Skin epidermis (tissue), 12 donors: ENCODE data around the gene INTS4.
"Not testable (repeated sequence)": the region's sequence is repeated elsewhere in the genome, so short reads cannot be mapped to it uniquely, and the experiment has no call there.

Experiments used
- H3K27ac ChIP-seq, 21 experiments: fragments of 200-600 bp; sonication (generic) in 11 of 21; one replicate each; pipeline ENCODE4 v1.5.0; 2020; ENCODE audit warnings: mild to moderate bottlenecking in 3 of 21, inconsistent platforms in 2 of 21, moderate library complexity in 2 of 21
- H3K4me3 ChIP-seq, 7 experiments: fragments of 200-600 bp; sonication (generic) in 2 of 7; one replicate each; pipeline ENCODE4 v1.5.0; 2020; ENCODE audit warnings: inconsistent platforms in 2 of 7, mild to moderate bottlenecking in 2 of 7, moderate library complexity in 1 of 7

INTS4 gene

DNA sequence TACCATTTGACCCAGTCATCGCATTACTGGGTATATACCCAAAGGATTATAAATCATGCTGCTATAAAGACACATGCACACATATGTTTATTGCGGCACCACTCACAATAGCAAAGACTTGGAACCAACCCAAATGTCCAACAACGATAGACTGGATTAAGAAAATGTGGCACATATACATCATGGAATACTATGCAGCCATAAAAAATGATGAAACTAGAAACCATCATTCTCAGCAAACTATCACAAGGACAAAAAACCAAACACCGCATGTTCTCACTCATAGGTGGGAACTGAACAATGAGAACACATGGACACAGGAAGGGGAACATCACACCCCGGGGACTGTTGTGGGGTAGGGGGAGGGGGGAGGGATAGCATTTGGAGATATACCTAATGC is 105.4 kb downstream of the INTS4 start:
- H3K27ac ChIP-seq, H3K4me3 ChIP-seq: not testable (repeated sequence)

DNA sequence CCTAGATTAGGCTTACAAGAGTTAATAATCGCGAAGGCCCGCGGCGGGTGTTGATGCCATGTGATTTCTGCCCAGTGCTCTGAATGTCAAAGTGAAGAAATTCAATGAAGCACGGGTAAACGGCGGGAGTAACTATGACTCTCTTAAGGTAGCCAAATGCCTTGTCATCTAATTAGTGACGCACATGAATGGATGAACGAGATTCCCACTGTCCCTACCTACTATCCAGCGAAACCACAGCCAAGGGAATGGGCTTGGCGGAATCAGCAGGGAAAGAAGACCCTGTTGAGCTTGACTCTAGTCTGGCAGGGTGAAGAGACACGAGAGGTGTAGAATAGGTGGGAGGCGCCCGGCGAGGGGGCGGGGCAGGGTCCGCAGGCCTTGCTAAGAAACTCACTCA is 108.1 kb downstream of the INTS4 start:
- H3K4me3 ChIP-seq: no peak overlapping the region
- H3K27ac ChIP-seq: no peak overlapping the region

DNA sequence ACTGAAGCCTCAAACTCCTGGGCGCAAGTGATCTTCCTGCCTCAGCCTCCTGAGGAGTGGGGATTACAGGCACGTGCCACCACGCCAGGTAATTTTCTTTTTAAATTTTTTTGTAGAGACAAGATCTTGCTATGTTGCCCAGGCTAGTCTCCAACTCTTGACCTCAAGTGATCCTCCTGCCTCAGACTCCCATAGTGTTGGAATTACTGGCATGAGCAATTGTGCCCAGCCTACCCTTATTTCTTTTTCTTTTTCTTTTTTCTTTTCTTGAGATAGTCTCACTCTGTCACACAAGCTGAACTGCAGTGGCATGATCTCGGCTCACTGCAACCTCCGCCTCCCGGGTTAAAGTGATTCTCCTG is 109.7 kb downstream of the INTS4 start:
- no peak overlapping the region for H3K27ac ChIP-seq
- no peak overlapping the region for H3K4me3 ChIP-seq

DNA sequence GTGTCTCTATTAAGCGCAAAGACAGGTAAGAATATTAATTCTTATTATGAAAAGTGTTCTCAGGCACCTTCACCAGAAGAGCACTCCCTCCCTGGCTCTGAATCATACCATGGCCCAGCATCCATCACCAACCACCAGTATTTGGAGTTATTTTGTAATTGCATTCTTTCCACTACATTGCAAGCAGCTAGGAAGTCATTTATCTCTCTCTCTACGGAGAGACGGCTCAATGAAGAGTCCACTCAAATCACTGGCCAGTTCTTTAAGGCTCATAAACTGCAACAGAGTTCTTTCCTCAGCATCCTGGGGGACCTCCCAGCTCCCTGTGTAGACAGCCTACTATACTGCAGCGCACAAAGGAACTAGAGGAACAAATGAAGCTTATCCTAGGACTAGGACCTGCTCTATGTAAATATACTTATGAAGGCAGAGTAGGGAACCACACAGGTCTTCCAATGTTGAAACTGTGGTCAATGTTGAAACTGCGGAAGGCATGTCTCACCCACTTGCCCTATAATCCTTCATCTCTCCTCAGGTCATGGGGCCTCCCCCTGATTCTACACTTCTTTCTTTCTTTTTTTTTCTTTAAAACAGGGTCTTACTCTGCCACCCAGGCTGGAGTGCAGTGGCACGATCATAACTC is 110.2 kb downstream of the INTS4 start:
- H3K27ac ChIP-seq: peak overlapping the region in 1 of 21 experiments; percentile 29
- H3K4me3 ChIP-seq: no peak overlapping the region

DNA sequence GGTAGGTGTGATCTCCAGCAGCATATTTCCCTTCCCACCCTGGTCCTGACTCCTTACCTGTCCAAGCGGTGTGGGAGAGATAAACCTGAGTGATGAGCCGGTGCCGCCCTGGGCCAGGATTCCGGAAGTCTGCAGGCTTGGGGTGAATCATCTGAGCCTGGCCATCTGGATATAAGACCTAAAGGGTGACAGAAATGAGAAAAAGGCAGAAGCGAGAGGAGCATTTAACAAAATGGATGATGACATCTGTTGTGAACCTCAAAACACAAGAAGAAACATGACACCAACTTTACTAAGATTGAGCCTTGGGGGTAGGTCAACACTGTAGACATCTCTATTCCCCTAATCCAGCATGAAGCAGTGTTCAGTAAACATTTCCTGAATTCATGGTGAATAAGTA is 110.7 kb downstream of the INTS4 start:
- H3K27ac ChIP-seq: peak overlapping the region in 1 of 21 experiments; percentile 29
- no peak overlapping the region for H3K4me3 ChIP-seq

DNA sequence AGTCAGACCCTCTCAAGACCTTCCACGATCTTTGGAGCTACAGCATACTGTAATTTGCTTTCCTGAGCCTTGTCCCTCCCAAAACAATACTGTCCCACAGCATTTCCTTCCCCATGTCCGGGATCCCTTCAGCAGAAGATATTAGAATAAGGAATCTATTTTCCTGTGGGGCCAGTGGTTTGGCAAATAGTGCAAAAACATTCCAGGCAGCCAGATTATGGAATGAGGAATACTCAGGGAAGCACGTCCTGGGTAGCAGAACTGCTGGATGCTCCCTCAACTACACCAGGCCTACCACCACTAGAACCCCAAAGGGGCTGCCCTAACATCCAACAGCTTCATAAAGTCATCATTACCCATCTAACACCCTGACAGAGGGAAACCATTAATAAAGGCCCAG is 112.1 kb downstream of the INTS4 start:
- Histone ChIP-seq H3K4me3 (no peak overlapping the region), H3K27ac (no peak overlapping the region)

DNA sequence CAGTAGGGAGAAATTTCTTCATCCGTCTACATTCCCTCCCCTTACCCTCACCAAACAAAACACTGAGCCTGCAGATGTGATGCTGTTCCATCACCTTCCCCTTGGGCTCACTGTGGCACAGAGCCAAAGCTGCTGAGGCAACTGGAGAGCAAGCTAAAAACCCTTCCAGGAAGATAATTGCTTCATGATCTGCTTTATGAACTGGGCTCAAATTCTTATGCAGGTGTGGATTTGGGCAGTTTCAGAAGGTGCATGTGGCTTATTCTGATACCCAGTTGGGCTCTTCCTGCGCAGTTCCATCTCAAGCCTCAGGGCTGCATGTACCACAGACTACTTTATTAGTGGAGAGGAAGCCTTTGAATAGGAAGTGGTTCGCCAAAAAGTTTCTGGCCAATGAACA is 115.2 kb downstream of the INTS4 start:
- H3K27ac ChIP-seq: peak overlapping the region in 1 of 21 experiments; percentile 42

DNA sequence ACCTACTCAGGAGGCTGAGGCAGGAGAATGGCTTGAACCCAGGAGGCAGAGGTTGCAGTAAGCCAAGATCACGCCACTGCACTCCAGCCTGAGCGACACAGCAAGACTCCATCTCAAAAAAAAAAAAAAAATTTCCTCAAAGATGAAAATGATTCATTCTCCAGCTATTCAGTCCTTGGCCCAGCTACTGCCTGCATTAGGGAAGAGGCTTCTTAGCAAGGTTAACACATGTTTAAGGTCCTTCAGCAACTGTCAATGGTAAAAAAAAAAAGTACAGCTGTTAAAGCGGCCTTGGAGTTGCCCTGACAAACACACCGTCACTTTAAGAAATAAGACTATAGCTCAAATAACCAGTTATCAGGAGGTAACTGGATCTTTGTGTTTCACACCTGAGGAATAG is 116.2 kb downstream of the INTS4 start:
- H3K27ac ChIP-seq: not testable (repeated sequence)

More for the DNA sequence above, 115.2 kb downstream of the INTS4 start:
- H3K4me3 ChIP-seq: no peak overlapping the region

DNA sequence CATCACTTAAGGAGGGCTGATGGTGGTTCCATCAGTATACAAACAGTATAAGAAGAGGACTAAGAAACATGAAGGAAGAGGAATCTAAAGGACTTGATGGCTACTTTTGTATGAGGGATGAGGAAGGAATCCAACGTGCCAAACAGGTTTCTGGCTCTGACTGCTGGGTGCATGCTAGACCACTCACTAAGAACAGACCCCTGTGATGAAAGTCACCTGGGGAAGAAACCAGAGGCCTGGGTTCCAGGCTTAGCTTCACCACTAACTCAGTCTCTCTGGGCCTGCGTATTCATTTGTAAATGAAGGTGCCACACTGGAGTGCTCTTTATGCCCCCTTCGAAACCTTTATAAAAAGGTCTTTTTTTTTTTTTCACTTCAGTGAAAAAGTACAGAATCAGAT is 118.4 kb downstream of the INTS4 start:
- H3K27ac ChIP-seq: no peak overlapping the region

More for the DNA sequence above, 116.2 kb downstream of the INTS4 start:
- not testable (repeated sequence) for H3K4me3 ChIP-seq

DNA sequence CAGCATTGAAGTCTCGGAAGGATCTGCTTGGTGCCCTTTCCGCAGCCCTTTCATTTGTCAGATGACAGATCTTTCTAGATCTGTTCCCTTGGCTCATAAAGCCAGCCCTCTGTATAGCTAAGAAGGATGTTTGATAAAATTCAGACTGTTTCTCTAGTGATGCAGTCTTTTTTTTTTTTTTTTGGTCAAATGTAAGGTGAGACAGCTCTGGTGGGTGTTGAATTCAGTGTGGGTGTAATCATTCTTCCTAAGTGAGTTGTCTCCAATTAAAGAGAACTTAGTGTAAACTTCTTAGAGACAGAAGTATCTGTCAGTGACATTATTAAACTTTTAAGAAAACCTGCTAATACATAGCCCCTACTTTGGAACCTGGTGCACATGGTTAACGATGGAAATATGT is 120.3 kb downstream of the INTS4 start:
- Histone ChIP-seq H3K27ac (no peak overlapping the region), H3K4me3 (no peak overlapping the region)

More for the DNA sequence above, 118.4 kb downstream of the INTS4 start:
- no peak overlapping the region for H3K4me3 ChIP-seq

DNA sequence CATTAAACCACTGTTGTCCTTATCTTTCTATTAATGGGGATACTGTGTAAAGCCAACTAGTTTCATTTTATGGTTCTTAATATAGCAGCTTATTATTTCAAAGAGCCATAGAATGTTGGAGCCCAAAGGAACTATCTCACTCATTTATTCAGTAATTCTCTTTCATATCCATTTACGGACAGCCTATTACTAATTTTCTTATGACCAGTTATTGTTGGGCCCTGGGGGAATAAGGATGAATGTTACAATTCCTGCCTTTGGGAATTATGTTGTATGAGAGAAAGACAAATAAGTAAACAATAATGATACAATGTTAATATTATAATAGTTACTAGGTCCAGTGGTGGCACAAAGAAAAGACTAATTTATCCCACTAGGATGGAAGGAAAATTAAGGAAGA is 121.1 kb downstream of the INTS4 start:
- no peak overlapping the region for H3K27ac ChIP-seq
- no peak overlapping the region for H3K4me3 ChIP-seq

DNA sequence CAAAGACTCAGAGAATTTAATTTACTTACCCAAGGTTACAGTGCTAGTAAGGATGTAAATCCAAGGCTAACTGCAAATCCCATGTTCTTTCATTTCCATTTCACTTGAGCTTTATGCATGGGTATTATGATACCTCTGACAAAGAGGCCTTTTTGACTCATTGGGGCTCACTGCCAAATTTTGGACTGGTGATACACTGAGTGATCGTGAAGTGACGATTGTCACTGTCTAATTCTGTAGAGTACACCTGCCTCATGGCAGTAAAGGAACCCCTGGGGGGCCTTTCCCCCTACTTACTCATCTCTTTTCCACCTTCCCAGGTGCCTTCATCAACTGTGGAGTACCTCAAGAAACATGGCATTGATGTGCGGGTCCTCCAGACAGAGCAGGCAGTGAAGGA is 122.6 kb downstream of the INTS4 start:
- Histone ChIP-seq H3K4me3 (no peak overlapping the region), H3K27ac (no peak overlapping the region)

DNA sequence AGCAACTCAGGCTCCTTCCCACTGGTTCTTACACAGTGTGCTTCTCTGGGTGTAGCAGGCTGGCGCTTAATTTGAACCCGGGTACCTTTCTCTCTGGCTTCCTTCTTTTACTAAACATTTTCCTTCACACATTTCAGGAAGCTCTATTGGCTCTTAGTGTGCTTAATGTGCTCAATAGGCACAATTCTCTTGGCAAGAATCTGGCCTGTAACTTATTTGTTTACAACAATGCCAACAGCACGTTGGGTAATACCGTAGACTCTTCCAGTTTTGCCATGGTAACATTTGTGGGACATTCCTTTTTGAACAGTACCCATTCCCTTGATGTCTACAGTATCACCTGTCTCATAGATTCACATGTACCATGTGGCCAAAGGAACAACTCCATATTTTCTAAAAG is 125.7 kb downstream of the INTS4 start:
- Histone ChIP-seq H3K27ac (no peak overlapping the region), H3K4me3 (no peak overlapping the region)

DNA sequence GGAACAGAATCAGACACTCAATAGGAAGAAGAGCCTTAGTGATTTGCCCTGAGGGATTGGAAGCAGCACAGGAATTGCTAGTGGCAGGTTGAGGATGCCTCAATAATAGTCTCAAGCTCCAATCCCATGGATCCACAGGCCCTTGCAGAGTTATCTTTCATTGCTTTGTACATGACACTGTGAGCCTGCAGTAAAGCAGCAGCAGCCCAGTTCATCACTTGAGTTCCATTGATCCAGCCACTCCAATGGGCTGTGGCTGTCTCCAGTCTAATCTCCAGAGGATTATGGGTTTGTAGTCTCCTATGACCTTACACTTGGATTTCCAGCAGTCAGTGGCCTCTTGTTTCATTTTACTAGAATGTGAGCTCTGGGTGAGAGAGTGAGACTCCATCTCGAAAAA is 128.1 kb downstream of the INTS4 start:
- Histone ChIP-seq H3K4me3 (no peak overlapping the region), H3K27ac (no peak overlapping the region)

DNA sequence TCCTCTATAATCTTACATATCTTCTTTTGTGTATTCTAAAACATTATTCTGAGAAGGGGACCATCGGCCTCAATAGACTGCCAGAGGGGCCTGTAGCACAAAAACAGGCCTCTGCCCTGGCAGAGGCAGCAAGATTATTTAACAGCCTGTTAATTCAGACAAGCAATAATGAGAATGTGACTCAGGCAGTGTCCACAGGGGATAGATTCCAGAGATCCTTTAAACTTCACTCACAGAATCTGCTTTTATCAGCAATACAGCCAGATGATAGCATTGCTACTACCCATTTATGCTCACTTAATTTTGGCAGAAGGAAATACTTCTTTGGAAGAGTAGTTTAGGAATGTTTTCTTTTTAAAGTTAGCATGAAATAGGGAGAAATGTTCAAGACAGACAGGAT is 128.7 kb downstream of the INTS4 start:
- no peak overlapping the region for H3K4me3 ChIP-seq
- no peak overlapping the region for H3K27ac ChIP-seq

DNA sequence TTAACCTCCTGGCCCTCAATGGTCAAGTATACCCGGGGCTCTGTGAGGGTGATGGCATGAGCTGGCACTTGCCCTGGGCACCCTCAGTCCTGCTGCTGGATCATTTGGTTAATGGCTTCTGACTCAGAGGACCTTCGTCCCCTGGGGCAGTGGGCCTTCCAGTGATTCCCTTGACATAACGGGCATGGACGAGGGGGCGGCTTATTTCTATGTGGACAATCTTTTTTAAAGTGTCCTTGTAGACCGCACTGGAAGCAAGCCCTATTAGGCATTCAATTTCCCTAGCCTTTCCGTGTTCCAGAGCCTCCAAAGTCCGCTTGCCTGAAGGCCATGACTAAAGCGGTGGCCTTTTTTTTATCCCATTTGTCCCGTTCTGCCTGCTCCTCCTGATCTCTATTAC is 133.0 kb downstream of the INTS4 start:
- not testable (repeated sequence) for H3K4me3 ChIP-seq, H3K27ac ChIP-seq

DNA sequence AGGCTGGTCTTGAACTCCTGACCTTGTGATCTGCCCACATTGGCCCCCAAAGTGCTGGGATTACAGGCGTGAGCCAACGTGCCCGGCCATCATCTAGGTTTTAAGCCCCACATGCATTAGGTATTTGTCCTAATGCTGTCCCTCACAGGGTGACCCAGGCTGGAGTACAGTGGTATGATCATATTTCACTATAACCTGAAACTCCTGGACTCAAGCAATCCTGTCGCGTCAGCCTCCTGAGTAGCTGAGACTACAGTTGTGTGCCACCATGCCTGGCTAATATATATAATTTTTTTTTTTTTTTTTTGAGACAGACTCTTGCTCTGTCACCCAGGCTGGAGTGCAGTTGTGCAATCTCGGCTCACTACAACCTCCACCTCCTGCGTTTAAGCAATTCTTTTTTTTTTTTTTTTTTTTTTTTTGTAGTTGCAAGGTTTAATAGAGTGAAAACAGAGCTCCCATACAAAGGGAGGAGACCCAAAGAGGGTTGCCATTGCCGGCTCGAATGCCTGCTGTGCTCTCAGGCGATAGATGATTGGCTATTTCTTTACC is 136.5 kb downstream of the INTS4 start:
- not testable (repeated sequence) for H3K4me3 ChIP-seq, H3K27ac ChIP-seq

DNA sequence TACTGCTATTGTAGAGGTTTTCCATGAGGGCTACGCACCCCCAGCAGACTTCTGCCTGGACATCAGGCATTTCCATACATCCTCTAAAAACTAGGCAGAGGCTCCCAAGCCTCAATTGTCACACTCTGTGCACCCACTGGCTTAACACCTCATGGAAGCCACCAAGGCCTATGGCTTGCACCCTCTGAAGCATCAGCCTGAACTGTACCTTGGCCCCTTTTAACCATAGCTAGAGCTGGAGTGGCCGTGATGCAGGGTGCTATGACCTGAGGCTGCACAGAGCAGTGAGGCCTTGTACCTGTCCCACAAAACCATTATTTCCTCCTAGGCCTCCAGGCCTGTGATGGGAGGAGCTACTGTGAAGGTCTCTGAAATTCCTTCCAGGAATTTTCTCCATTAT is 139.6 kb downstream of the INTS4 start:
- no peak overlapping the region for H3K27ac ChIP-seq

DNA sequence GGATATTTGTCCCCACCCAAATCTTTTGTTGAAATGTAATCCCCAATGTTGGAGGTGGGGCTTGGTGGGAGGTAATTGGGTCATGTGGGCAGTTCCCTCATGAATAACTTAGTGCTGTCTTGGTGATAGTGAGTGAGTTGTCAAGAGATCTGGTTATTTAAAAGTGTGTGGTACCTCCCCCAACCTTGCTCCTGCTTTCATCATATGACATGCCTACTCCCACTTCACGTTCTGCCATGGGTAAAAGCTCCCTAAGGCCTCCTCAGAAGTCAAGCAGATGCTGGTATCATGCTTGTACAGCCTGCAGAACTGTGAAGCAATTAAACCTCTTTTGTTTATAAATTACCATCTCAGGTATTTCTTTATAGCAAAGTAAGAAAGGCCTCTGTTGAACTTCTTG is 143.0 kb downstream of the INTS4 start:
- Histone ChIP-seq H3K27ac (no peak overlapping the region), H3K4me3 (no peak overlapping the region)

More for the DNA sequence above, 139.6 kb downstream of the INTS4 start:
- no peak overlapping the region for H3K4me3 ChIP-seq

DNA sequence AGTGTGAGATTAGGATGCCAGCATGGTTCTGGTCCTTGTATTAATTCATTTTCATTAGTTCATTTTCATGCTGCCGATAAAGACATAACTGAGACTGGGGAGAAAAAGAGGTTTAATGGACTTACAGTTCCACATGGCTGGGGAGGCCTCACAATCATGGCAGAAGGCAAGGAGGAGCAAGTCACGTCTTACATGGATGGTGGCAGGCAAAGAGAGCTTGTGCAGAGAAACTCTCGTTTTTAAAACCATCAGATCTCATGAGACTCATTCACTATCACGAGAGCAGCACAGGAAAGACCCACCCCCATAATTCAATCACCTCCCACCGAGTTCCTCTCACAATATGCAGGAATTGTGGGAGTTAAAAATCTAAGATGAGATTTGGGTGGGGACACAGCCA is 150.8 kb downstream of the INTS4 start:
- not testable (repeated sequence) for H3K4me3 ChIP-seq

DNA sequence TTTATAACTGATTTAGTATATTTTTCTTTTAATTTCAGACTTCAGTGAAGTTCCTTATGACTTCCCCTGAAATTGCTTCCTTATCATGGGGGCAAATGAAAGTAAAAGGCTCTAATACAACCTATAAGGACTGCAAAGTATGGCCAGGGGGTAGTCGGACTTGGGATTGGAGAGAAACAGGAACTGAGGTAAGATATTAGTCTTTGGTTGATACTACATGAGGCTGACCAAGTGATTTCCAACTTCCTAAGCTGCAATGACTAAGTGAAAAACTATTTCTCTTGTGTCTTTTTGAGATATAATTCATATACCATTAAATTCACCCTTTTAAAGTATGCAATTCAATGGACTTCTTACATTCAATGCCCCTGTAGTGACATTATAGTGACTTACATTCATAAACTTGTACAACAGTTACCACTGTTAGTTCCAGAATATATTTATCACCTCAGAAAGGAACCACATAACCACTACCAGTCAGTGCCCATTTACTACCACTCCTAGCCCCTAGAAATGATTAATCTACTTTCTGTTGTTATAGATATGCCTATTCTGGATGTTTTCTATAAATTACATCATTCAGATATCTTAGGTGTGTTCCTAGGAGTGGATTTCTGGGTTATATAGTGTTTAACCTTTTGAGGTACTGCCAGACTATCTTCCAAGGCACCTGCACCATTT is 151.9 kb downstream of the INTS4 start:
- no peak overlapping the region for H3K27ac ChIP-seq

More for the DNA sequence above, 150.8 kb downstream of the INTS4 start:
- not testable (repeated sequence) for H3K27ac ChIP-seq

More for the DNA sequence above, 151.9 kb downstream of the INTS4 start:
- H3K4me3 ChIP-seq: no peak overlapping the region
